ENCODE results near the gene PADI2.

Gene PADI2

GRCh38 chr1:17119076-17119772 is at the start of gene PADI2:
TSS of gene PADI2 (minus strand) at chr1:17119451. CDS start at chr1:17119371, 80 bp downstream.
- DNase-seq, result peak; percentile 36 to 64

GRCh38 chr1:17168091-17168876 is 49.0 kb upstream of the PADI2 start:
- no peak for DNase-seq

- no peak for DNase-seq
These were observed 48.5 kb upstream of the PADI2 start for GRCh38 chr1:17167786-17168090.

- DNase-seq, result no peak
These were observed 48.0 kb upstream of the PADI2 start for GRCh38 chr1:17167041-17167785.

- DNase-seq, result no peak
These were observed 46.6 kb upstream of the PADI2 start for GRCh38 chr1:17165823-17166222.

GRCh38 chr1:17163789-17164666 is 44.8 kb upstream of the PADI2 start:
- DNase-seq, result no peak

- no peak for DNase-seq
These were observed 44.1 kb upstream of the PADI2 start for GRCh38 chr1:17163371-17163770.

- no peak for DNase-seq
These were observed 43.7 kb upstream of the PADI2 start for GRCh38 chr1:17162941-17163340.

- DNase-seq, result no peak
These were observed 42.9 kb upstream of the PADI2 start for GRCh38 chr1:17161926-17162800.

- no peak for DNase-seq
These were observed 42.0 kb upstream of the PADI2 start for GRCh38 chr1:17161137-17161740.

- no peak for DNase-seq
These were observed 39.7 kb upstream of the PADI2 start for GRCh38 chr1:17158961-17159360.

- DNase-seq, result no peak
These were observed 36.9 kb upstream of the PADI2 start for GRCh38 chr1:17156108-17156507.

GRCh38 chr1:17155257-17155920 is 36.1 kb upstream of the PADI2 start:
- DNase-seq, result no peak

- no peak for DNase-seq
These were observed 30.5 kb upstream of the PADI2 start for GRCh38 chr1:17149771-17150170.

GRCh38 chr1:17148950-17149608 is 29.8 kb upstream of the PADI2 start:
- DNase-seq, result no peak

GRCh38 chr1:17145648-17146047 is 26.4 kb upstream of the PADI2 start:
- no peak for DNase-seq

- no peak for DNase-seq
These were observed 24.5 kb upstream of the PADI2 start for GRCh38 chr1:17143760-17144159.

GRCh38 chr1:17141441-17142197 is 22.4 kb upstream of the PADI2 start:
- DNase-seq, result no peak

GRCh38 chr1:17140279-17140678 is 21.0 kb upstream of the PADI2 start:
- no peak for DNase-seq

All from NCI-H187 (cell line).